GM13977 (cell line): Measurements from ENCODE around the gene TSGA10.
A peak's percentile ranks its signal among the peaks of the same experiment; 100 is the strongest.

Experiments
- DNase-seq: peaks from one replicate; pipeline ENCODE4 v3.0.0; 2012; ENCODE audit warnings: low spot score
- CTCF ChIP-seq: IDR thresholded peaks from 2 replicates; pipeline ENCODE4 v1.5.1; 2012; ENCODE audit warnings: mild to moderate bottlenecking, control low read depth; ENCODE audit not compliant: insufficient read depth; ENCODE audit errors: extremely low read depth, missing control alignments
- in situ Hi-C: fragments of 300-500 bp; cut with MboI; formaldehyde crosslinking; loops from one replicate; pipeline ENCODE4 v1.12.0; 2022; ENCODE audit warnings: low sequenced_read_pairs, low pct_unique_long_range_greater_than_20kb, mixed read lengths, inconsistent platforms; ENCODE audit not compliant: unreplicated experiment

Gene TSGA10

DNA sequence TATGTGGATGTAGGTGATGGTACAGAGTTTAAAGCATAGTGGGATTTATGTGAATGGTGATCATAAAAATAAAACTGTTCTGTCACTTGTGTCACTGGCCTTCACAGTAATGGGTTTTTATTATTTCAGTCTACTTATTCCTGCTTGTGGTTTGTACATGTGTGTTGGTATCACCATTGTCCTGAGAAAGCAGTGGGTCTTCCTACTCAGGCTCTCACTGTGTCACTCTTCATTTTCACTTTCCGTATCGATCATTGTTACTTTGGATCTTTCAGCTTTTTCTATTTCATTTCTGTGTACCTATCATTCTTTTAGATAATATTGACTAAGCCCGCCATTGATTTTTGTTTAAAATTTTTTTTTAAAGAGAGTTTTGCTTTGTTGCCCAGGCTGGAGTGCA is 33.6 kb upstream of the TSGA10 start:
- in situ Hi-C loops = loop anchor here (25.0 kb wide), 1 partner anchor 299 kb away; the partner anchor contains the start of gene REV1
- no peak for TF ChIP-seq CTCF
- no peak for DNase-seq

DNA sequence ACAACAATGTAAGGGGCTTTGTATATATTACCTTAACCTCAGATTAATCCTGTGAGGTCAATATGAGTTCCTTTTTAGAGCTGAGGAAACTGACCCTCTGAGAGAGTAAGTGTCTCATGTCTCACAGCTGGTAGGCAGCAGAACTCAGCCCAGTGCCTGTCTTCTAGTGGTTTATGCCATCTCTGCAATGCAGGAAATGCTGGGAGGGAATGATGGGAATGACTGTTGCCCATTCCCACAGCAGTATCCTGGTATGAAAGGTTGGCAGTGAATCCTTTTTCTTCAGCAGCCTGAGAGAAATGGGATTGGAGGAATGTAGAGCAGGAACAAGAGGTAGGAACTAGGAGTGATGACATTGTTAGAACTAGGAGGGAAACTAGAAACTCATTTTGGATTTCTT is 32.3 kb upstream of the TSGA10 start:
- no peak for DNase-seq
- no peak for TF ChIP-seq CTCF
- in situ Hi-C loops = loop anchor here (25.0 kb wide), 1 partner anchor 300 kb away; the partner anchor contains the start of gene REV1

DNA sequence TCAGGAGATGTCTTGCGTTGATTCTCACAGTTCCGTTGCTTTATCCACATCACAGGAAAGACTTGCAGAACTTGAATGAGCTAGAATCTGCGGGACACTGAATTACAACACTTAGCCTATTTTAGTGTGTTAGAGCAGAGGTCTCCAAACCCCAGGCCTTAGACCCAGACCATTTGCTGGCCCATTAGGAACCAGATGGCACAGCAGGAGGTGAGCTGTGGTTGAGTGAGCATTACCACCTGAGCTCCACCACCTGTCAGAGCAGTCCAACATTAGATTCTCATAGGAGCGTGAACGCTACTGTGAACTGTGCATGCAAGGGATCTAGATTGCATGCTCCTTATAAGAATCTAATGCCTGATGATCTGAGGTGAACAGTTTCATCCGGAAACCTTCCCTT is 30.1 kb upstream of the TSGA10 start:
- TF ChIP-seq CTCF = no peak
- no peak for DNase-seq
- in situ Hi-C loops = loop anchor here (25.0 kb wide), 1 partner anchor 302 kb away; the partner anchor contains the start of gene REV1

GRCh38 chr2:99183025-99183424 is 28.3 kb upstream of the TSGA10 start:
- in situ Hi-C loops = loop anchor here (25.0 kb wide), 1 partner anchor 304 kb away; the partner anchor contains the start of gene REV1
- TF ChIP-seq CTCF = no peak

DNA sequence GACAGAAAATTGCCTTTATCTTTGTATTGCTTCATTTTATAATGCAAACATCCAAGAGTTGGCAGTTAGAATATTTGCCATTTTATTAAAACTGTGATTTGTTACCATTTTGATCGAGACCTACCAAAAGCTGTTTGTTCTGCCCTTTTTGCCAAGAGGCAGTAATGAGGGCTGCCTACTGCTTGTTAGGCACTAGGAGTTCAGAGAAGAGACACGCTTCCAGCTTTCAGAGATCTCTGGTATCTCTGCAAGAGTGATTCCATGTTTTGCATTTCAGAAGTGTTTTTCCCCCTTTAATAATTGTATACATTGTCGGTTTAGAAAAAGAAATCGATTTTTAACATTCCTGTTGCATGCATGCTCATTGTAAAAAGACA is 26.9 kb upstream of the TSGA10 start:
- no peak for DNase-seq
- TF ChIP-seq CTCF = no peak

More at GRCh38 chr2:99183025-99183424, 28.3 kb upstream of the TSGA10 start:
- DNase-seq = no peak

GRCh38 chr2:99180755-99181623 is 26.2 kb upstream of the TSGA10 start, which contains the start of the genes MITD1 and MRPL30:
Gene MITD1, minus strand, starts transcription at chr2:99181058. Its CDS starts 77 bp downstream, at chr2:99180981.
Gene MRPL30, plus strand, starts transcription at chr2:99181184. Its CDS starts 5,020 bp downstream, at chr2:99186204.
- peak; percentile 84 for DNase-seq
- in situ Hi-C loops = loop anchor here (25.0 kb wide), 1 partner anchor 306 kb away; the partner anchor contains the start of gene REV1
- no peak for TF ChIP-seq CTCF

More for the DNA sequence above, 26.9 kb upstream of the TSGA10 start:
- in situ Hi-C loops = loop anchor here (25.0 kb wide), 1 partner anchor 306 kb away; the partner anchor contains the start of gene REV1
